ENCODE measurements around the gene COL4A4. TPM values are rescaled to one million over a fixed set of nuclear protein-coding genes. Genes with fewer than 3 reads are reported as not detected.

The COL4A4 gene
- total and polyA plus RNA-seq, 2 experiments from 2014 or later: 1.3 to 3.1 TPM

DNA sequence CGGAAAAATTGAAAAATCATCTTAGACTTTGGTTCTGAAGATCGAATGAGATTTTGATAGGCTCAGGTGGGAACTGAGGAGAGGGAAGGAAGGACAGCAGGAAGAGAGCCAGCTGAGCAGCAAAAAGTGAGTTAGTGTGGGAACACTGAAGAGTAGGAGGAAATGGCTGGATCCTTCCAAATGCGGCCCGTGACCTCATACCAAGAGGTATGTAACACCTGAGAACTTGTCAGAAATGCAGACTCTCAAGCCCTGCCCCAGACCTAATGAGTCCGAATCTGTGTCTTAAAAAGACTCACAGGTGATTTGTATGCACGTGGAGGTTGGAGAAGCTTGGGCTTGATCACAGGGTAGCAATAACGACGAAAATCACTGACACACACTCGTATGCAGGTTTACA is 42.4 kb upstream of the COL4A4 start:
- H3K4me1 Mint-ChIP-seq: peaks cover 24% of the 10 kb centered on the region
- H3K27ac Mint-ChIP-seq: no peak overlapping the region
- H3K27me3 ChIP-seq (ENCODE audit: insufficient read depth): peaks cover 22% of the 10 kb centered on the region; the same call in 1 of the 2 replicates
- H3K27me3 Mint-ChIP-seq (ENCODE audit: insufficient read depth, low read depth, poor library complexity): peaks cover 43% of the 10 kb centered on the region
- H2AFZ ChIP-seq: no peak overlapping the region
- H3K9me3 Mint-ChIP-seq: no peaks in the 10 kb centered on the region
- H3K9me2 ChIP-seq (ENCODE audit: insufficient read depth): no peaks in the 10 kb centered on the region
- no peaks in the 10 kb centered on the region for H3K36me3 ChIP-seq (ENCODE audit: insufficient read depth)
- H3K27ac ChIP-seq (ENCODE audit: low read depth): no peak overlapping the region
- no peak overlapping the region for H3K4me3 Mint-ChIP-seq
- H3K4me2 ChIP-seq: no peak overlapping the region
- H3K36me3 Mint-ChIP-seq (ENCODE audit: low read depth): no peaks in the 10 kb centered on the region
- H3F3A ChIP-seq (replicated peaks; ENCODE audit: low read depth): no peaks in the 10 kb centered on the region
- no peaks in the 10 kb centered on the region for H3K79me2 ChIP-seq (replicated peaks; ENCODE audit: insufficient read depth)
- TF ChIP-seq, protein P1, sequence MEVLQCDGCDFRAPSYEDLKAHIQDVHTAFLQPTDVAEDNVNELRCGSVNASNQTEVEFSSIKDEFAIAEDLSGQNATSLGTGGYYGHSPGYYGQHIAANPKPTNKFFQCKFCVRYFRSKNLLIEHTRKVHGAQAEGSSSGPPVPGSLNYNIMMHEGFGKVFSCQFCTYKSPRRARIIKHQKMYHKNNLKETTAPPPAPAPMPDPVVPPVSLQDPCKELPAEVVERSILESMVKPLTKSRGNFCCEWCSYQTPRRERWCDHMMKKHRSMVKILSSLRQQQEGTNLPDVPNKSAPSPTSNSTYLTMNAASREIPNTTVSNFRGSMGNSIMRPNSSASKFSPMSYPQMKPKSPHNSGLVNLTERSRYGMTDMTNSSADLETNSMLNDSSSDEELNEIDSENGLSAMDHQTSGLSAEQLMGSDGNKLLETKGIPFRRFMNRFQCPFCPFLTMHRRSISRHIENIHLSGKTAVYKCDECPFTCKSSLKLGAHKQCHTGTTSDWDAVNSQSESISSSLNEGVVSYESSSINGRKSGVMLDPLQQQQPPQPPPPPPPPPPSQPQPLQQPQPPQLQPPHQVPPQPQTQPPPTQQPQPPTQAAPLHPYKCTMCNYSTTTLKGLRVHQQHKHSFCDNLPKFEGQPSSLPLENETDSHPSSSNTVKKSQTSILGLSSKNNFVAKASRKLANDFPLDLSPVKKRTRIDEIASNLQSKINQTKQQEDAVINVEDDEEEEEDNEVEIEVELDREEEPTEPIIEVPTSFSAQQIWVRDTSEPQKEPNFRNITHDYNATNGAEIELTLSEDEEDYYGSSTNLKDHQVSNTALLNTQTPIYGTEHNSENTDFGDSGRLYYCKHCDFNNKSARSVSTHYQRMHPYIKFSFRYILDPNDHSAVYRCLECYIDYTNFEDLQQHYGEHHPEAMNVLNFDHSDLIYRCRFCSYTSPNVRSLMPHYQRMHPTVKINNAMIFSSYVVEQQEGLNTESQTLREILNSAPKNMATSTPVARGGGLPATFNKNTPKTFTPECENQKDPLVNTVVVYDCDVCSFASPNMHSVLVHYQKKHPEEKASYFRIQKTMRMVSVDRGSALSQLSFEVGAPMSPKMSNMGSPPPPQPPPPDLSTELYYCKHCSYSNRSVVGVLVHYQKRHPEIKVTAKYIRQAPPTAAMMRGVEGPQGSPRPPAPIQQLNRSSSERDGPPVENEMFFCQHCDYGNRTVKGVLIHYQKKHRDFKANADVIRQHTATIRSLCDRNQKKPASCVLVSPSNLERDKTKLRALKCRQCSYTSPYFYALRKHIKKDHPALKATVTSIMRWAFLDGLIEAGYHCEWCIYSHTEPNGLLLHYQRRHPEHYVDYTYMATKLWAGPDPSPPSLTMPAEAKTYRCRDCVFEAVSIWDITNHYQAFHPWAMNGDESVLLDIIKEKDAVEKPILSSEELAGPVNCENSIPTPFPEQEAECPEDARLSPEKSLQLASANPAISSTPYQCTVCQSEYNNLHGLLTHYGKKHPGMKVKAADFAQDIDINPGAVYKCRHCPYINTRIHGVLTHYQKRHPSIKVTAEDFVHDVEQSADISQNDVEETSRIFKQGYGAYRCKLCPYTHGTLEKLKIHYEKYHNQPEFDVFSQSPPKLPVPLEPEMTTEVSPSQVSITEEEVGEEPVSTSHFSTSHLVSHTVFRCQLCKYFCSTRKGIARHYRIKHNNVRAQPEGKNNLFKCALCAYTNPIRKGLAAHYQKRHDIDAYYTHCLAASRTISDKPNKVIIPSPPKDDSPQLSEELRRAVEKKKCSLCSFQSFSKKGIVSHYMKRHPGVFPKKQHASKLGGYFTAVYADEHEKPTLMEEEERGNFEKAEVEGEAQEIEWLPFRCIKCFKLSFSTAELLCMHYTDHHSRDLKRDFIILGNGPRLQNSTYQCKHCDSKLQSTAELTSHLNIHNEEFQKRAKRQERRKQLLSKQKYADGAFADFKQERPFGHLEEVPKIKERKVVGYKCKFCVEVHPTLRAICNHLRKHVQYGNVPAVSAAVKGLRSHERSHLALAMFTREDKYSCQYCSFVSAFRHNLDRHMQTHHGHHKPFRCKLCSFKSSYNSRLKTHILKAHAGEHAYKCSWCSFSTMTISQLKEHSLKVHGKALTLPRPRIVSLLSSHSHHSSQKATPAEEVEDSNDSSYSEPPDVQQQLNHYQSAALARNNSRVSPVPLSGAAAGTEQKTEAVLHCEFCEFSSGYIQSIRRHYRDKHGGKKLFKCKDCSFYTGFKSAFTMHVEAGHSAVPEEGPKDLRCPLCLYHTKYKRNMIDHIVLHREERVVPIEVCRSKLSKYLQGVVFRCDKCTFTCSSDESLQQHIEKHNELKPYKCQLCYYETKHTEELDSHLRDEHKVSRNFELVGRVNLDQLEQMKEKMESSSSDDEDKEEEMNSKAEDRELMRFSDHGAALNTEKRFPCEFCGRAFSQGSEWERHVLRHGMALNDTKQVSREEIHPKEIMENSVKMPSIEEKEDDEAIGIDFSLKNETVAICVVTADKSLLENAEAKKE (CRISPR knock-in tag; IDR thresholded peaks at IDR 0.05): no peak
- TF ChIP-seq NANOG (IDR thresholded peaks at IDR 0.05; ENCODE audit: borderline replicate concordance) (no peak), ZNF331 (CRISPR knock-in tag; IDR thresholded peaks at IDR 0.05; ENCODE audit: low read depth) (no peak), STAT1 (IDR thresholded peaks at IDR 0.05; ENCODE audit: unreplicated experiment) (no peak), EZH2 (IDR thresholded peaks at IDR 0.05; ENCODE audit: low read depth, unreplicated experiment) (no peak), ZNF114 (CRISPR knock-in tag; IDR thresholded peaks at IDR 0.05) (no peak), JUNB (IDR thresholded peaks at IDR 0.05; ENCODE audit: unreplicated experiment) (no peak), EZH2phosphoT487 (IDR thresholded peaks at IDR 0.05; ENCODE audit: unreplicated experiment) (no peak), POLR2AphosphoS5 (IDR thresholded peaks at IDR 0.05; ENCODE audit: low read depth) (no peak), CREB1 (CRISPR knock-in tag; IDR thresholded peaks at IDR 0.05; ENCODE audit: low read depth) (no peak)
- TF ChIP-seq, protein P2, sequence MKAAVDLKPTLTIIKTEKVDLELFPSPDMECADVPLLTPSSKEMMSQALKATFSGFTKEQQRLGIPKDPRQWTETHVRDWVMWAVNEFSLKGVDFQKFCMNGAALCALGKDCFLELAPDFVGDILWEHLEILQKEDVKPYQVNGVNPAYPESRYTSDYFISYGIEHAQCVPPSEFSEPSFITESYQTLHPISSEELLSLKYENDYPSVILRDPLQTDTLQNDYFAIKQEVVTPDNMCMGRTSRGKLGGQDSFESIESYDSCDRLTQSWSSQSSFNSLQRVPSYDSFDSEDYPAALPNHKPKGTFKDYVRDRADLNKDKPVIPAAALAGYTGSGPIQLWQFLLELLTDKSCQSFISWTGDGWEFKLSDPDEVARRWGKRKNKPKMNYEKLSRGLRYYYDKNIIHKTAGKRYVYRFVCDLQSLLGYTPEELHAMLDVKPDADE (IDR thresholded peaks at IDR 0.05): no peak
- TF ChIP-seq, protein P3, sequence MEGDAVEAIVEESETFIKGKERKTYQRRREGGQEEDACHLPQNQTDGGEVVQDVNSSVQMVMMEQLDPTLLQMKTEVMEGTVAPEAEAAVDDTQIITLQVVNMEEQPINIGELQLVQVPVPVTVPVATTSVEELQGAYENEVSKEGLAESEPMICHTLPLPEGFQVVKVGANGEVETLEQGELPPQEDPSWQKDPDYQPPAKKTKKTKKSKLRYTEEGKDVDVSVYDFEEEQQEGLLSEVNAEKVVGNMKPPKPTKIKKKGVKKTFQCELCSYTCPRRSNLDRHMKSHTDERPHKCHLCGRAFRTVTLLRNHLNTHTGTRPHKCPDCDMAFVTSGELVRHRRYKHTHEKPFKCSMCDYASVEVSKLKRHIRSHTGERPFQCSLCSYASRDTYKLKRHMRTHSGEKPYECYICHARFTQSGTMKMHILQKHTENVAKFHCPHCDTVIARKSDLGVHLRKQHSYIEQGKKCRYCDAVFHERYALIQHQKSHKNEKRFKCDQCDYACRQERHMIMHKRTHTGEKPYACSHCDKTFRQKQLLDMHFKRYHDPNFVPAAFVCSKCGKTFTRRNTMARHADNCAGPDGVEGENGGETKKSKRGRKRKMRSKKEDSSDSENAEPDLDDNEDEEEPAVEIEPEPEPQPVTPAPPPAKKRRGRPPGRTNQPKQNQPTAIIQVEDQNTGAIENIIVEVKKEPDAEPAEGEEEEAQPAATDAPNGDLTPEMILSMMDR (conservative IDR thresholded peaks at IDR 0.05; ENCODE audit: low read depth in 2 of 2): no peak
- TF ChIP-seq, protein P4, sequence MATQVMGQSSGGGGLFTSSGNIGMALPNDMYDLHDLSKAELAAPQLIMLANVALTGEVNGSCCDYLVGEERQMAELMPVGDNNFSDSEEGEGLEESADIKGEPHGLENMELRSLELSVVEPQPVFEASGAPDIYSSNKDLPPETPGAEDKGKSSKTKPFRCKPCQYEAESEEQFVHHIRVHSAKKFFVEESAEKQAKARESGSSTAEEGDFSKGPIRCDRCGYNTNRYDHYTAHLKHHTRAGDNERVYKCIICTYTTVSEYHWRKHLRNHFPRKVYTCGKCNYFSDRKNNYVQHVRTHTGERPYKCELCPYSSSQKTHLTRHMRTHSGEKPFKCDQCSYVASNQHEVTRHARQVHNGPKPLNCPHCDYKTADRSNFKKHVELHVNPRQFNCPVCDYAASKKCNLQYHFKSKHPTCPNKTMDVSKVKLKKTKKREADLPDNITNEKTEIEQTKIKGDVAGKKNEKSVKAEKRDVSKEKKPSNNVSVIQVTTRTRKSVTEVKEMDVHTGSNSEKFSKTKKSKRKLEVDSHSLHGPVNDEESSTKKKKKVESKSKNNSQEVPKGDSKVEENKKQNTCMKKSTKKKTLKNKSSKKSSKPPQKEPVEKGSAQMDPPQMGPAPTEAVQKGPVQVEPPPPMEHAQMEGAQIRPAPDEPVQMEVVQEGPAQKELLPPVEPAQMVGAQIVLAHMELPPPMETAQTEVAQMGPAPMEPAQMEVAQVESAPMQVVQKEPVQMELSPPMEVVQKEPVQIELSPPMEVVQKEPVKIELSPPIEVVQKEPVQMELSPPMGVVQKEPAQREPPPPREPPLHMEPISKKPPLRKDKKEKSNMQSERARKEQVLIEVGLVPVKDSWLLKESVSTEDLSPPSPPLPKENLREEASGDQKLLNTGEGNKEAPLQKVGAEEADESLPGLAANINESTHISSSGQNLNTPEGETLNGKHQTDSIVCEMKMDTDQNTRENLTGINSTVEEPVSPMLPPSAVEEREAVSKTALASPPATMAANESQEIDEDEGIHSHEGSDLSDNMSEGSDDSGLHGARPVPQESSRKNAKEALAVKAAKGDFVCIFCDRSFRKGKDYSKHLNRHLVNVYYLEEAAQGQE (IDR thresholded peaks at IDR 0.05; ENCODE audit: unreplicated experiment): no peak
- ATAC-seq: no peak
- no peaks in the 10 kb centered on the region for H4K20me1 ChIP-seq (replicated peaks; ENCODE audit: insufficient read depth)
- peak; percentile 19 for DNase-seq (ENCODE audit: low spot score)
- no peak overlapping the region for H3K4me3 ChIP-seq
- peaks cover 8% of the 10 kb centered on the region for H3K4me1 ChIP-seq (ENCODE audit: insufficient read depth)
